ENCODE results near the gene CD80.

The CD80 gene

GRCh38 chr3:119510690-119511089 lies 48.7 kb downstream of the CD80 start:
- no peak overlapping the region for H3K27ac Mint-ChIP-seq
- peaks cover 9% of the 10 kb centered on the region for H3K4me1 Mint-ChIP-seq
- H3K4me3 Mint-ChIP-seq: no peak overlapping the region
- H3K9me3 Mint-ChIP-seq: no peaks in the 10 kb centered on the region
- no peak for DNase-seq
- no peaks in the 10 kb centered on the region for H3K27me3 Mint-ChIP-seq (ENCODE audit: low read depth, poor library complexity)
- H3K36me3 Mint-ChIP-seq (ENCODE audit: low read depth): peaks cover 65% of the 10 kb centered on the region
- no peak for TF ChIP-seq CTCF (IDR thresholded peaks at IDR 0.05)

- Mint-ChIP-seq H3K4me3 (no peak overlapping the region), H3K27me3 (ENCODE audit: low read depth, poor library complexity) (no peaks in the 10 kb centered on the region), H3K36me3 (ENCODE audit: low read depth) (peaks cover 60% of the 10 kb centered on the region), H3K27ac (peak overlapping the region; percentile 21), H3K9me3 (no peaks in the 10 kb centered on the region), H3K4me1 (peaks cover 9% of the 10 kb centered on the region)
- no peak for TF ChIP-seq CTCF (IDR thresholded peaks at IDR 0.05)
- DNase-seq: no peak
Observed at GRCh38 chr3:119508172-119508845, 51.1 kb downstream of the CD80 start.

- Mint-ChIP-seq H3K27ac (peak overlapping the region; percentile 90), H3K9me3 (no peaks in the 10 kb centered on the region), H3K36me3 (ENCODE audit: low read depth) (peaks cover 55% of the 10 kb centered on the region), H3K4me1 (peaks cover 9% of the 10 kb centered on the region), H3K4me3 (no peak overlapping the region), H3K27me3 (ENCODE audit: low read depth, poor library complexity) (no peaks in the 10 kb centered on the region)
- no peak for TF ChIP-seq CTCF (IDR thresholded peaks at IDR 0.05)
- no peak for DNase-seq
Observed at GRCh38 chr3:119507404-119507803, 52.0 kb downstream of the CD80 start.

- Mint-ChIP-seq H3K27ac (peak overlapping the region; percentile 90), H3K4me3 (no peak overlapping the region), H3K4me1 (peaks cover 11% of the 10 kb centered on the region), H3K9me3 (no peaks in the 10 kb centered on the region), H3K36me3 (ENCODE audit: low read depth) (peaks cover 58% of the 10 kb centered on the region), H3K27me3 (ENCODE audit: low read depth, poor library complexity) (no peaks in the 10 kb centered on the region)
- TF ChIP-seq CTCF (IDR thresholded peaks at IDR 0.05): no peak
- no peak for DNase-seq
Observed at GRCh38 chr3:119506631-119507030, 52.8 kb downstream of the CD80 start.

GRCh38 chr3:119500901-119501300 lies 58.5 kb downstream of the CD80 start:
- Mint-ChIP-seq H3K27ac (no peak overlapping the region), H3K9me3 (no peaks in the 10 kb centered on the region), H3K4me3 (peak overlapping the region; percentile 100), H3K4me1 (peaks cover 45% of the 10 kb centered on the region), H3K36me3 (ENCODE audit: low read depth) (peaks cover 30% of the 10 kb centered on the region), H3K27me3 (ENCODE audit: low read depth, poor library complexity) (peaks cover 4% of the 10 kb centered on the region)
- no peak for DNase-seq
- no peak for TF ChIP-seq CTCF (IDR thresholded peaks at IDR 0.05)

GRCh38 chr3:119500265-119500664 lies 59.1 kb downstream of the CD80 start:
- H3K9me3 Mint-ChIP-seq: no peaks in the 10 kb centered on the region
- no peak for DNase-seq
- no peak for TF ChIP-seq CTCF (IDR thresholded peaks at IDR 0.05)
- H3K4me1 Mint-ChIP-seq: peaks cover 45% of the 10 kb centered on the region
- H3K36me3 Mint-ChIP-seq (ENCODE audit: low read depth): peaks cover 26% of the 10 kb centered on the region
- peak overlapping the region; percentile 100 for H3K4me3 Mint-ChIP-seq
- H3K27me3 Mint-ChIP-seq (ENCODE audit: low read depth, poor library complexity): peaks cover 4% of the 10 kb centered on the region
- H3K27ac Mint-ChIP-seq: no peak overlapping the region
